GM12865 (cell line): Measurements from ENCODE around the gene AWAT2.

ENCODE experiments used
- DNase-seq: peaks from one replicate; pipeline ENCODE4 v3.0.0; 2010; ENCODE audit warnings: low read depth
- H3K4me3 ChIP-seq: 2 replicates; pipeline ENCODE4 v1.5.1; 2011; ENCODE audit warnings: mild to moderate bottlenecking, low read depth, low read length, control low read depth
- CTCF ChIP-seq: IDR thresholded peaks from 2 replicates; pipeline ENCODE4 v1.5.1; 2011; ENCODE audit warnings: low read length, control low read depth, low read depth, inconsistent platforms; ENCODE audit not compliant: insufficient read depth; ENCODE audit errors: missing control alignments

Gene AWAT2

GRCh38 chrX:70049925-70050324 is at the start of gene AWAT2:
TSS of gene AWAT2 (minus strand) at chrX:70049938. CDS start at chrX:70049932, 6 bp downstream.
- H3K4me3 ChIP-seq, result no peak within 1 kb of the TSS
- TF ChIP-seq CTCF, result no peak
- DNase-seq, result no peak

GRCh38 chrX:70096052-70096451 is 46.3 kb upstream of the AWAT2 start:
- no peak for DNase-seq
- H3K4me3 ChIP-seq, result no peak overlapping the region

GRCh38 chrX:70092247-70092646 is 42.5 kb upstream of the AWAT2 start:
- no peak overlapping the region for H3K4me3 ChIP-seq
- TF ChIP-seq CTCF, result no peak
- no peak for DNase-seq

More at GRCh38 chrX:70096052-70096451, 46.3 kb upstream of the AWAT2 start:
- no peak for TF ChIP-seq CTCF

- DNase-seq, result no peak
- no peak overlapping the region for H3K4me3 ChIP-seq
- TF ChIP-seq CTCF, result no peak
Observed at GRCh38 chrX:70089604-70090297, 40.0 kb upstream of the AWAT2 start.

- TF ChIP-seq CTCF, result no peak
- H3K4me3 ChIP-seq, result no peak overlapping the region
- no peak for DNase-seq
Observed at GRCh38 chrX:70088751-70089150, 39.0 kb upstream of the AWAT2 start.

- TF ChIP-seq CTCF, result no peak
- no peak for DNase-seq
- H3K4me3 ChIP-seq, result no peak overlapping the region
Observed at GRCh38 chrX:70087857-70088630, 38.3 kb upstream of the AWAT2 start.
